Measurements from ENCODE around the gene SEC22A. TPM values are rescaled to one million over a fixed set of nuclear protein-coding genes. Genes with fewer than 3 reads are reported as not detected.
A peak's percentile ranks its signal among the peaks of the same experiment; 100 is the strongest.

The SEC22A gene
- 10 to 100 TPM in 2 of 4 donors, 1 to 10 TPM in 2; 4.6 to 17.3 (median 8.3) TPM for polyA plus RNA-seq
- long read RNA-seq, donor 1, result 0 reads
- long read RNA-seq, donor 2, partial matches to known transcripts, result 0 of 1 reads
- long read RNA-seq, donor 2, other reads (novel, unspliced or antisense), result 0 of 1 reads
- long read RNA-seq, donor 3, result 0 reads
- long read RNA-seq, donor 4, result 0 reads
- long read RNA-seq, donor 5, result 0 reads
- long read RNA-seq, donor 6, full-length matches to known transcripts, result 3 of 3 reads
- long read RNA-seq, donor 6, partial matches to known transcripts, result 0 of 3 reads
- long read RNA-seq, donor 6, other reads (novel, unspliced or antisense), result 0 of 3 reads
- long read RNA-seq, donor 7, result 0 reads
- long read RNA-seq, donor 8, result 0 reads
- long read RNA-seq, donor 9, full-length matches to known transcripts, result 1 of 1 reads
- long read RNA-seq, donor 9, partial matches to known transcripts, result 0 of 1 reads
- long read RNA-seq, donor 9, other reads (novel, unspliced or antisense), result 0 of 1 reads
- long read RNA-seq, donor 10, full-length matches to known transcripts, result 10 of 10 reads
- long read RNA-seq, donor 10, partial matches to known transcripts, result 0 of 10 reads
- long read RNA-seq, donor 10, other reads (novel, unspliced or antisense), result 0 of 10 reads

GRCh38 chr3:123201557-123202427, at the start of gene SEC22A:
TSS of gene SEC22A (plus strand) at chr3:123201943. CDS start at chr3:123209218, 7,275 bp downstream.
- Histone ChIP-seq H3K27me3 (ENCODE audit: control insufficient read depth in 3 of 3, insufficient read depth in 3 of 3, low read length in 3 of 3) (no peaks in the 10 kb centered on the region), H3K9me3 (ENCODE audit: control insufficient read depth in 2 of 2, insufficient read depth in 1 of 2, low read depth in 1 of 2, low read length in 1 of 2) (no peaks in the 10 kb centered on the region), H3K36me3 (ENCODE audit: control insufficient read depth in 3 of 3, insufficient read depth in 2 of 3, low read depth in 1 of 3, low read length in 3 of 3) (peaks cover 0 to 1% (median 0%) of the 10 kb centered on the region in 3 donors), H3K4me3 (ENCODE audit: low read depth in 1 of 3, low read length in 3 of 3) (peak within 1 kb of the TSS; percentile 63 to 100 (median 71)), H3K27ac (ENCODE audit: low read depth in 1 of 3, low read length in 2 of 3) (peak within 1 kb of the TSS; percentile 69 to 92 (median 90)), H3K4me1 (ENCODE audit: control insufficient read depth in 3 of 3, insufficient read depth in 2 of 3, low read depth in 1 of 3, low read length in 2 of 3) (peaks cover 2 to 9% (median 3%) of the 10 kb centered on the region in 3 donors)
- FAIRE-seq (no peak), DNase-seq (peak; percentile 96 to 98)
- WGBS, 3 donors, result 0 to 1% (median 0%) methylated on average over 51 to 60 of the region's 60 CpGs

DNA sequence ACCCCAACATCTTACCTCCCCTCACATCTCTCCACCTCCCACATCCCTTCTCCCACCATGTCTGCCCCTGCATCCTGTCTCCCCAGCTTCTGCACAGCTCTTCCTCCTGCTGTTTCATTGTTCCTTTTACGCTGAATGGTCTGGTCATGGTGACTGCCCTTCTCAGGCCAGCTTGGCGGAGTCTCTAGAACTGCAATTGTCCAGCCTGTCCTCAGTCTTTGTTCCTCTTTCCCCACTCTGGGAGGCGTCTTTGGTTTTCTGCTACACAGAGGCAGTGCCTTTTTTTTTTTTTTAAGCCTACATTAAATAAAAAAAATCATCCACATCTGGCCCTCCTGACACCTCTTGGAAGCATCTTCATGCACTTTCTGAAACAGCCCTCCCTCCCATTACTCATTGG, 49.1 kb upstream of the SEC22A start:
- no peak for FAIRE-seq
- WGBS, 3 donors, result 82 to 96% (median 94%) methylated on average over 3 of the region's 3 CpGs
- no peaks in the 10 kb centered on the region for H3K4me1 ChIP-seq (ENCODE audit: control insufficient read depth in 3 of 3, insufficient read depth in 2 of 3, low read depth in 1 of 3, low read length in 2 of 3)
- H3K36me3 ChIP-seq (ENCODE audit: control insufficient read depth in 3 of 3, insufficient read depth in 2 of 3, low read depth in 1 of 3, low read length in 3 of 3), result peaks cover 3 to 84% (median 11%) of the 10 kb centered on the region in 3 donors
- DNase-seq, result no peak
- H3K4me3 ChIP-seq (ENCODE audit: low read depth in 1 of 3, low read length in 3 of 3), result no peak overlapping the region
- H3K27ac ChIP-seq (ENCODE audit: low read depth in 1 of 3, low read length in 2 of 3), result no peak overlapping the region
- no peaks in the 10 kb centered on the region for H3K9me3 ChIP-seq (ENCODE audit: control insufficient read depth in 2 of 2, insufficient read depth in 1 of 2, low read depth in 1 of 2, low read length in 1 of 2)
- H3K27me3 ChIP-seq (ENCODE audit: control insufficient read depth in 3 of 3, insufficient read depth in 3 of 3, low read length in 3 of 3), result no peaks in the 10 kb centered on the region

DNA sequence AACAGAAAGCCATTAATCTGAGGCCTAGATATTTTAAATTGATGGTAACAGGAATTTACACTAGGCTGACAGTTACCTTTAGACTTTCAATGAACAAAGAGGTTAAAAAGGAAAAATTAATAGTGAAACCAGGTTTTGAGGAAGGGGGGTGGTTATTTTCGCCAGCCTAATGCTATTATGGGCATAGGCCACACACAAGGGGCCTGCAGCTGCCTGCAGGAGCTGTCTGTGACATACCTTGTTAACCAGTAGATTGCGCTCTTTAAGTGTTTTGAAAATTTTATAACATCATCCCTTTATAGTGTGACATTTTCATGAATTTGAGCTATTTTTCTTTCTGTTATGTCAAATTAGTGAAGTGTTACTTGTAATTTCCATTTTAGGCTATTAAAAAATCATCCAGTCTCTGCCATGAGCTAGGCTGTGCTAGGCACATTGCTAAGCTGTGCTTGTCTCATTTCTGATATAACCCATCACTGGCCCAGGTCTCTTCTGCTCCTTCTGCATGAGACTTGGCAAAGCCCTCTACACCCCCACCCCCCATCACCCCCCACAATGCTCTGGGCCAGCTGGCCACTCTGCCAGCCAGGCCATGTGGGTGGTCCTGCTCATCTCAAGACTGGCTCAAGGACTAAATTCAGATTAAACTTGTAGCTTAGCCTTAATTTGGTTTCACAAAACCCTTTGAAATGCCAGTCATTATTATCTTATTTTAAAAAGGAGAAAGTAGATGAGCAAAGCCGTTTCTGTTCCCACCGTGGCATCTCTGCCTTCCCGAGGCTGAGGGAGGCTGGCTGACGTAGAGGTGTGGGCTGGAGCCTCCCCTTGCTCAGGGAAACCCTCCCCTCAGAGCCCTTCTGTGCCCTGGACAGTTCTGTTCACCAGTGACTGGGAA, 48.4 kb upstream of the SEC22A start:
- Histone ChIP-seq H3K27me3 (ENCODE audit: control insufficient read depth in 3 of 3, insufficient read depth in 3 of 3, low read length in 3 of 3) (no peaks in the 10 kb centered on the region), H3K4me3 (ENCODE audit: low read depth in 1 of 3, low read length in 3 of 3) (no peak overlapping the region), H3K4me1 (ENCODE audit: control insufficient read depth in 3 of 3, insufficient read depth in 2 of 3, low read depth in 1 of 3, low read length in 2 of 3) (no peaks in the 10 kb centered on the region), H3K9me3 (ENCODE audit: control insufficient read depth in 2 of 2, insufficient read depth in 1 of 2, low read depth in 1 of 2, low read length in 1 of 2) (no peaks in the 10 kb centered on the region), H3K27ac (ENCODE audit: low read depth in 1 of 3, low read length in 2 of 3) (no peak overlapping the region), H3K36me3 (ENCODE audit: control insufficient read depth in 3 of 3, insufficient read depth in 2 of 3, low read depth in 1 of 3, low read length in 3 of 3) (peaks cover 3 to 80% (median 11%) of the 10 kb centered on the region in 3 donors)
- no peak for FAIRE-seq
- no peak for DNase-seq
- WGBS, 3 donors, result 75 to 94% (median 89%) methylated on average over 6 of the region's 6 CpGs

GRCh38 chr3:123154020-123154985, 47.4 kb upstream of the SEC22A start:
- DNase-seq (no peak), FAIRE-seq (no peak)
- H3K4me1 ChIP-seq (ENCODE audit: control insufficient read depth in 3 of 3, insufficient read depth in 2 of 3, low read depth in 1 of 3, low read length in 2 of 3), result no peaks in the 10 kb centered on the region
- H3K9me3 ChIP-seq (ENCODE audit: control insufficient read depth in 2 of 2, insufficient read depth in 1 of 2, low read depth in 1 of 2, low read length in 1 of 2), result no peaks in the 10 kb centered on the region
- WGBS, 3 donors, result 88 to 94% (median 93%) methylated on average over 7 of the region's 7 CpGs
- H3K4me3 ChIP-seq (ENCODE audit: low read depth in 1 of 3, low read length in 3 of 3), result no peak overlapping the region
- no peaks in the 10 kb centered on the region for H3K27me3 ChIP-seq (ENCODE audit: control insufficient read depth in 3 of 3, insufficient read depth in 3 of 3, low read length in 3 of 3)
- H3K27ac ChIP-seq (ENCODE audit: low read depth in 1 of 3, low read length in 2 of 3), result no peak overlapping the region
- H3K36me3 ChIP-seq (ENCODE audit: control insufficient read depth in 3 of 3, insufficient read depth in 2 of 3, low read depth in 1 of 3, low read length in 3 of 3), result peaks cover 3 to 81% (median 11%) of the 10 kb centered on the region in 3 donors

DNA sequence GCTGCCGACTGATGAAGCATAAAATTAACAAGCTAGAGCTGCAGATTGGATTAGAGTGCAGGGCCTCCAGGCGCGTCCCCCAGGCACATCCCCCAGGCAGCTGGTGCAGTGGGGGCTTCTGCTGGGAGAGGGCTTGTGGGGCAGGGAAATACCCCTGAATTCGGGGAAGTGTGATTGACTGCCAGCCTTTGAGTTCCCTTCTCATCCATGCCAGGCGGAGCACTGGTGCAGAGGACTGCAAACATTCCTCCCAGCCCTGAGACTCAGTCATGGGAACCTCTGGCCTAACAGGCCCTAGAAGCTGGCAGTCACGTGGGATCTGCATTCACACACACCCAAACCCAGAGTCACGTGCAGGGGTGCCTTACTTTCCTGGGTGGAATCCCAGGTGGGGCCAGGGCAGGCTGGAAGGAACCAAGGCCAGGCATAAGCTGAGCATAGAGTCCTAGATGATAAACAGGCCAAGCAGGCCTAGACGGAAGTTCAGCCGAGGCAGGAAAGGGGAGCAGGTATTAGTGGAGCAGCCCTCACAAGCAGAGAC, 46.2 kb upstream of the SEC22A start:
- Histone ChIP-seq H3K9me3 (ENCODE audit: control insufficient read depth in 2 of 2, insufficient read depth in 1 of 2, low read depth in 1 of 2, low read length in 1 of 2) (no peaks in the 10 kb centered on the region), H3K36me3 (ENCODE audit: control insufficient read depth in 3 of 3, insufficient read depth in 2 of 3, low read depth in 1 of 3, low read length in 3 of 3) (peaks cover 4 to 79% (median 6%) of the 10 kb centered on the region in 3 donors), H3K27me3 (ENCODE audit: control insufficient read depth in 3 of 3, insufficient read depth in 3 of 3, low read length in 3 of 3) (no peaks in the 10 kb centered on the region), H3K4me1 (ENCODE audit: control insufficient read depth in 3 of 3, insufficient read depth in 2 of 3, low read depth in 1 of 3, low read length in 2 of 3) (no peaks in the 10 kb centered on the region), H3K4me3 (ENCODE audit: low read depth in 1 of 3, low read length in 3 of 3) (no peak overlapping the region), H3K27ac (ENCODE audit: low read depth in 1 of 3, low read length in 2 of 3) (no peak overlapping the region)
- FAIRE-seq (no peak), DNase-seq (no peak)
- 87 to 90% (median 89%) methylated on average over 9 of the region's 9 CpGs for WGBS, 3 donors

GRCh38 chr3:123156276-123156995, 45.3 kb upstream of the SEC22A start:
- H3K4me1 ChIP-seq (ENCODE audit: control insufficient read depth in 3 of 3, insufficient read depth in 2 of 3, low read depth in 1 of 3, low read length in 2 of 3), result no peaks in the 10 kb centered on the region
- DNase-seq (no peak), FAIRE-seq (no peak)
- H3K9me3 ChIP-seq (ENCODE audit: control insufficient read depth in 2 of 2, insufficient read depth in 1 of 2, low read depth in 1 of 2, low read length in 1 of 2), result no peaks in the 10 kb centered on the region
- no peaks in the 10 kb centered on the region for H3K27me3 ChIP-seq (ENCODE audit: control insufficient read depth in 3 of 3, insufficient read depth in 3 of 3, low read length in 3 of 3)
- peaks cover 5 to 75% (median 6%) of the 10 kb centered on the region in 3 donors for H3K36me3 ChIP-seq (ENCODE audit: control insufficient read depth in 3 of 3, insufficient read depth in 2 of 3, low read depth in 1 of 3, low read length in 3 of 3)
- 94 to 95% (median 94%) methylated on average over 15 of the region's 15 CpGs for WGBS, 3 donors
- no peak overlapping the region for H3K27ac ChIP-seq (ENCODE audit: low read depth in 1 of 3, low read length in 2 of 3)
- no peak overlapping the region for H3K4me3 ChIP-seq (ENCODE audit: low read depth in 1 of 3, low read length in 3 of 3)
